Rectal smooth muscle tissue (tissue), 1 donor: ENCODE results near the gene NLRP3.
"Not testable (repeated sequence)": the region's sequence is repeated elsewhere in the genome, so short reads cannot be mapped to it uniquely, and the experiment has no call there.

Source experiments
- H3K27ac ChIP-seq: one replicate; pipeline ENCODE4 v1.7.0; 2013; ENCODE audit warnings: low read depth, low read length, inconsistent platforms
- H3K27me3 ChIP-seq: one replicate; pipeline ENCODE4 v1.7.0; 2013; ENCODE audit warnings: low read length; ENCODE audit not compliant: control insufficient read depth, insufficient read depth
- H3K36me3 ChIP-seq: one replicate; pipeline ENCODE4 v1.7.0; 2013; ENCODE audit warnings: low read length; ENCODE audit not compliant: control insufficient read depth, insufficient read depth
- H3K4me1 ChIP-seq: one replicate; pipeline ENCODE4 v1.7.0; 2013; ENCODE audit warnings: low read length; ENCODE audit not compliant: control insufficient read depth, insufficient read depth
- H3K4me3 ChIP-seq: one replicate; pipeline ENCODE4 v1.7.0; 2013; ENCODE audit warnings: low read length
- H3K9ac ChIP-seq: one replicate; pipeline ENCODE4 v1.7.0; 2013; ENCODE audit warnings: low read length

The NLRP3 gene

DNA sequence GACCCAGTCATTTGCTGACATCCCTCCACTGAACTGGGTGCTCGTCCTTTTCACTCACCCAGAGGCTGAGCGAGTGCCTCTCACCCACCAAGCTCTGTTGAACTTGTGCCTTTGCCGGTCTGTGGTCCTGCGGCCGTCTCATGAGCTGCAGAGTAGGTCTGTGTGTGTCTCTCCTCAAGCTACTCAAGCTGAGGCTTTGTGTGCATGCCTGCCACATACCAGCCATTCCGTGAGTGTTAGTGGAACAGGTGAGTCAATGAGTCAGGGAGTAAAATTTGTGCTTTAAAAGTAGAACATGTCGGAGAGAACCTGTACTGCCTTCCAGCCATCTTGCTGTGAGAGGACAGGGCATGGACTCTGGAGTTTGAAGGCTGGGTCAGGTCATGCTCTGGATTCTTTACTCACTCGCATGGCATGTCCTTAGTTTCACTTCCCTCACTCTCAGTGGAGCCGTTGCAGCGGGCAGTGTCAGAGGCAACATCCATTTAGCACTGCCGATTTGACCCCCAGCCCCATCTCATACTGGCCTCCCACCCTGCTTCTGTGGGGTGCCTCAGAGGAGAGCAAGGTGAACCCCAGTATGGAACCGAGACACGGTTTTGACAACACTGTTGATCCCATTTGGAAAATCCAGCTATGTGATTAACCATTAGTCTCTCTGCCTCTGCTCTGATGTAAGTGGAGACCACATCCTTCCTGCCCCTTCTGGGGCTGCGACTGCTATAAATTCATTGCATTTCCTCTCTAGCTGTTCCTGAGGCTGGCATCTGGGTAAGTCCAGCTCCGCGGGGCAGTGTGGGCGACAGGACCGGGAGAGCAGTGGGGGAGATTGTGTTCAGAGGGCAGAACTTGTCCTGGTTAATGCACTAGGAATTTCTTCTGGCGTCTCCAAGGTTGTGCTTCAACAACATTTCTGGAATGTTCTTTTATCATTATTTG is at the start of gene NLRP3:
TSS of gene NLRP3 (plus strand) at position 751 of the 939 bp plus-strand sequence. CDS start 2,628 bp downstream, outside the sequence.
- H3K27me3 ChIP-seq = peaks cover 2% of the 10 kb centered on the region
- H3K4me1 ChIP-seq = no peaks in the 10 kb centered on the region
- peak within 1 kb of the TSS; percentile 50 for H3K4me3 ChIP-seq

DNA sequence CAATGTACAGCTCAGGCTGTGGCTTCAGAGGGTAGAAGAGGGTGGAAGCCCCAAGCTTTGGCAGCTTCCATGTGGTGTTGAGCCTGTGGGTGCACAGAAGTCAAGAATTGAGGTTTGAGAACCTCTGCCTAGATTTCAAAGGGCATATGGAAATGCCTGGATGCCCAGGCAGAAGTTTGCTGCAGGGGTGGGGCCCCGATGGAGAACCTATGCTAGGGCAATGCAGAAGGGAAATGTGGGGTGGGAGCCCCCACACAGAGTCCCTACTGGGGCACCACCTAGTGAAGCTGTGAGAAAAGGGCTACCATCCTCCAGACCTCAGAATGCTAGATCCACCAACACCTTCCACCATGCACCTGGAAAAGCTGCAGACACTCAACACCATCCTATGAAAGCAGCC is 49.6 kb upstream of the NLRP3 start:
- not testable (repeated sequence) for H3K4me3 ChIP-seq, H3K27me3 ChIP-seq, H3K36me3 ChIP-seq, H3K9ac ChIP-seq, H3K27ac ChIP-seq, H3K4me1 ChIP-seq

More for the DNA sequence above, at the start of gene NLRP3:
- no peak within 1 kb of the TSS for H3K27ac ChIP-seq
- H3K36me3 ChIP-seq = no peaks in the 10 kb centered on the region
- no peak within 1 kb of the TSS for H3K9ac ChIP-seq

DNA sequence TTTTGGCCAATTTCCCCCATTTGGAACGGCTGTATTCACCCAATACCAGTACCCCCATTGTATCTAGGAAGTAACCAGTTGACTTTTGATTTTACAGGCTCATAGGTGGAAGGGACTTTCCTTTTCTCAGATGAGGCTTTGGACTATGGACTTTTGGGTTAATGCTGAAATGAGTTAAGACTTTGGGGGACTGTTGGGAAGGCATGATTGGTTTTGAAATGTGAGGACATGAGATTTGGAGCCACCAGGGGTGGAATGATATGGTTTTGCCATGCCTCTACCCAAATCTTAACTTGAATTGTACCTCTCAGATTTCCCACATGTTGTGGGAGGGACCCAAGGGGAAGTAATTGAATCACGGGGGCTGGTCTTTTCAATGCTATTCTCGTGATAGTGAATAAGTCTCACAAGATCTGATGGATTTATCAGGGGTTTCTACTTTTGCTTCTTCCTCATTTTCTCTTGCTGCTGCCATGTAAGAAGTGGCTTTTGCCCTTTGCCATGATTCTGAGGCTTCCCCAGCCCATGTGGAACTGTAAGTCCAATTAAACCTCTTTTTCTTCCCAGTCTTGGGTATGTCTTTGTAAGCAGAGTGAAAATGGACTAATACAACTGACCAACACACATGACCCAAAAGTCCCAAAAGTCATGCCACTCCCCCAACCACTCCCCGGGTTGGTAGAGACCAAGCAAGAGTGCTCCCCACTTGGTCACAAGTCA is 48.9 kb upstream of the NLRP3 start:
- no peaks in the 10 kb centered on the region for H3K36me3 ChIP-seq
- no peaks in the 10 kb centered on the region for H3K4me1 ChIP-seq
- H3K27ac ChIP-seq = no peak overlapping the region
- no peaks in the 10 kb centered on the region for H3K27me3 ChIP-seq
- H3K9ac ChIP-seq = no peak overlapping the region
- H3K4me3 ChIP-seq = no peak overlapping the region

DNA sequence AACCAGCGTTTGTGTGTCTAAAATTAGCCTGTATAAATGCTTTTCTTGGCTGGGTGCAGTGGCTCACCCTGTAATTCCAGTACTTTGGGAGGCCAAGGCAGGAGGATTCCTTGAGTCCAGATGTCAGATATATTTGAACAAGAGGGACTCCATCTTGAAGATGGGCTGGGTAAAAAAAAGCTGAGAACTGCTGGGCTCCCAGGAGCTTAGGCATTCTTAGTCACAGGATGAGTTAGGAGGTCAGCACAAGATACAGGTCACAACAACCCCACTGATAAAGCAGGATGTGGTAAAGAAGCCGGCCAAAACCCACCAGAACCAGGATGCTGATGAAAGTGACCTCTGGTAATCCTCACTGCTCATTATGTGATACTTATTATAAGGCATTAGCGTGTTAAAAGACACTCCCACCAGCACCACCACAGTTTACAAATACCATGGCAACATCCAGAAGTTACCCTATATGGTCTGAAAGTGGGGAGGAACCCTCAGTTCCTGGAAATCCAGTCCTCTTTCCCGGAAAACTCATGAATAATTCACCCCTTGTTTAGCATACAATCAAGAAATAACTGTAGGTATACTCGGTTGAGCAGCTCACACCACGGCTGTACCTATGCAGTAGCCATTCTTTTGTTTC is 48.1 kb upstream of the NLRP3 start:
- H3K36me3 ChIP-seq = no peaks in the 10 kb centered on the region
- H3K27ac ChIP-seq = no peak overlapping the region
- H3K27me3 ChIP-seq = no peaks in the 10 kb centered on the region
- H3K4me1 ChIP-seq = no peaks in the 10 kb centered on the region
- no peak overlapping the region for H3K4me3 ChIP-seq
- no peak overlapping the region for H3K9ac ChIP-seq

- Histone ChIP-seq H3K4me3 (no peak overlapping the region), H3K9ac (no peak overlapping the region), H3K27me3 (no peaks in the 10 kb centered on the region), H3K4me1 (no peaks in the 10 kb centered on the region), H3K27ac (no peak overlapping the region), H3K36me3 (no peaks in the 10 kb centered on the region)
These were observed 47.4 kb upstream of the NLRP3 start for GRCh38 chr1:247368490-247369145.

- Histone ChIP-seq H3K4me1 (no peaks in the 10 kb centered on the region), H3K9ac (no peak overlapping the region), H3K36me3 (no peaks in the 10 kb centered on the region), H3K4me3 (no peak overlapping the region), H3K27ac (no peak overlapping the region), H3K27me3 (no peaks in the 10 kb centered on the region)
These were observed 44.9 kb upstream of the NLRP3 start for GRCh38 chr1:247370786-247371732.

GRCh38 chr1:247371801-247372259 is 44.1 kb upstream of the NLRP3 start:
- H3K27ac ChIP-seq = no peak overlapping the region

GRCh38 chr1:247373721-247374141 is 42.2 kb upstream of the NLRP3 start:
- H3K4me1 ChIP-seq = no peaks in the 10 kb centered on the region
- no peaks in the 10 kb centered on the region for H3K27me3 ChIP-seq
- no peak overlapping the region for H3K27ac ChIP-seq
- H3K4me3 ChIP-seq = no peak overlapping the region
- no peak overlapping the region for H3K9ac ChIP-seq
- no peaks in the 10 kb centered on the region for H3K36me3 ChIP-seq

More at GRCh38 chr1:247371801-247372259, 44.1 kb upstream of the NLRP3 start:
- Histone ChIP-seq H3K27me3 (no peaks in the 10 kb centered on the region), H3K36me3 (no peaks in the 10 kb centered on the region), H3K4me3 (no peak overlapping the region), H3K9ac (no peak overlapping the region), H3K4me1 (no peaks in the 10 kb centered on the region)

GRCh38 chr1:247374651-247375334 is 41.2 kb upstream of the NLRP3 start:
- not testable (repeated sequence) for H3K4me3 ChIP-seq, H3K4me1 ChIP-seq, H3K27me3 ChIP-seq, H3K36me3 ChIP-seq, H3K9ac ChIP-seq, H3K27ac ChIP-seq

DNA sequence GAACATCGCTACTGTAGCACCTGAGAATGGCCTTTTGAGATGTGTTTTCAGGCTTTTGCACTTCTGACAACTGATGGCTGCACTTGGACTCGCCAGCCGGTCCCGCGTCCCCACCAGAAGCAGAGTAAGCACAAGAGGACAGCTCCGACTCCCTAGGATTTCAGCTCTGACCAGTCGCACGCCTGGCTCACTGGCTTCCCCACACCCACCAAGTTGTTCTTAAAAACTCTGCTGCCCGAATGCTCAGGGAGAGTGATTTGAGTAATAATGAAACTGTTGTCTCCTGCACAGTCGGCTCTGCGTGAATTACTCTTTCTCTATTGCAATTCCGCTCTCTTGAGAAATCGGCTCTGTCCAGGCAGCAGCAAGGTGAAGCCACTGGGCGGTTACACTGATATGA is 40.2 kb upstream of the NLRP3 start:
- H3K9ac ChIP-seq = no peak overlapping the region
- H3K36me3 ChIP-seq = no peaks in the 10 kb centered on the region

GRCh38 chr1:247376659-247377058 is 39.3 kb upstream of the NLRP3 start:
- no peak overlapping the region for H3K4me3 ChIP-seq

More for the DNA sequence above, 40.2 kb upstream of the NLRP3 start:
- no peak overlapping the region for H3K27ac ChIP-seq
- no peak overlapping the region for H3K4me3 ChIP-seq
- H3K27me3 ChIP-seq = no peaks in the 10 kb centered on the region
- H3K4me1 ChIP-seq = no peaks in the 10 kb centered on the region

More at GRCh38 chr1:247376659-247377058, 39.3 kb upstream of the NLRP3 start:
- no peaks in the 10 kb centered on the region for H3K4me1 ChIP-seq
- H3K36me3 ChIP-seq = no peaks in the 10 kb centered on the region
- H3K9ac ChIP-seq = no peak overlapping the region
- no peaks in the 10 kb centered on the region for H3K27me3 ChIP-seq
- H3K27ac ChIP-seq = no peak overlapping the region
